Fibroblast of the conjunctiva (primary cell): ENCODE results near the gene KRTAP9-7.
A peak's percentile ranks its signal among the peaks of the same experiment; 100 is the strongest.

Experiments used
- DNase-seq: peaks from one replicate; pipeline ENCODE4 v3.0.0-alpha.2; 2010; ENCODE audit warnings: low read depth

The KRTAP9-7 gene

DNA sequence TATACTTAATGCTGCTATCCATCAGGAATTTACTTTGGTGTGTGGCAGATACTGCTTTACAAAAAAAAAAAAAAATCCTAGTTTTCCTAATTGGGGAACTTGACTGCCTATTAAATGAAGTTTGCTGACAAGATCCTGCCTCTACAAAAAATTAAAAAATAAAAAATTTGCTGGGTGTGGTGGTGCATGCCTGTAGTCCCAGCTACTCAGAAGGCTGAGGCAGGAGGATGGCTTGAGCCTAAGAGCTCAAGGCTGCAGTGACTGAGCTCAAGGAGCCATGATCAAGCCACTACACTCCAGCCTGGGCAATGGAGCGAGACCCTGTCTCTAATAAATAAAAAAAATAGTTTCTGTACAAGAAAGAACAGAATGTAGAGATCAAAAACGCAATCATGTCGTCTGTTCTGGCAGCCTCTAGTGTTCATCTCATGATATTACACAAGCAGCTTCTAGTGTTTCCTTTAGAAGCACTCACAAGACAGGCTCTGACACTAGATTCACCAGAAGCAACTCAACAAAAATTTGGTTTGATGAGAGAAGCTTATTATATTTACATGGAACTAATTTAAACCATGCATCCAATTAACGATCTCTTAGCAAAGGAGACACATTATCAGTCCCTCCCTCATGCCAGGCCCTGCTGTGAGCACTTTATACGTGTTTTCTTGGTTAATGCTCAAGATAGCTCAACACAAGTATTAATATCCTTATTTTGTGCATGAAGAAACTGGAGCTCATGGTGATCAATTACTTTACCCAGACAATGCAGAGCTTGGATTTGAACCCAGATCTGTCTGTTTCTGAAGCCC is 46.8 kb downstream of the KRTAP9-7 start:
- peak; percentile 68 for DNase-seq

DNA sequence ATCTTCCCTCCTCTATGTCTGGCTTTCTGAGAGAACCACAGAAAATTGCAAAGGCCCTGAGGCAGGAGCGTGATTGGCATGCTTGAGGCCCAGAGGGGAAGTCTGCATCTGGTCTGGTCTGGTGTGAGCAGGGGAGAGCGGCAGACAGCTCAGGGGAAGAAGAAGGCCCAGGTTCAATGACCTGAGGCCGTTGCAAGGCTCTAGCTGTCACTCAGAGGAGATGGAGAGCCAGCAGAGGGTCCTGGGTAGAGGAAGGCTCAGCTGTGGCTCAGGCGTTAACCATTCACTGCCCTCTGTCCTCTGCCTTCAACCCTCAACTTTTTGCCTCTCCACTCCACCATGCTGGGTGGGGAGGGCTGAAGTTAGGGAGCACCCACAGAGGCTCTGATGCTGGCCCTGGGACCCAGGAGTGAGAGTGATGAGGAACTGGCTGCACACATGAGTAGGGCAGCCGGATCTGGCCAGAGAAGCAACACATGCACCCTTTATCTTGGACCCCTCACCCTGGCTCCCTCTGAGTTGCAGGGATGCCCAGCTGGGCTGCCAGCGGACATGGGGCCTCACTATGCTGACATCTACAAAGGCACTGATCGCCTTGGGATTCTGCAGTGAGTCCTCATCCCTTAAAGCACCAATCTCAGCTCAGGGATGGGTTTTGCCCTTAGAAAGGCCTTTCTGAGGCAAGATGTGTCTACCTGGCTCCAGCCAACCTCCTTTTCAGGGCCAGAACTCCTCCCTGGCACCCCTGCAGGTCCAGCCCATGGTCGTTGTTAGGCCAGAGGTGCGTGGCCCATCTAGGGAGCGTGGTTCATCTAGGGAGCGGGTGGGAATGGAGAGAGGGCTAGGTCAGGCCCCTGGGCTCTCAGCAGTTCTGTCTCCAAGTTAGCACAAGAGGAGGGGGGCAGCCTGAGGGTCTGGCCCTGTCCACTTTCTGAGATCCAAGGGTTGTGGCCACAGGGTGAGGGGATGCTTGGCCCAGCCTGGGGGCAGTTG is 47.7 kb downstream of the KRTAP9-7 start:
- no peak for DNase-seq

DNA sequence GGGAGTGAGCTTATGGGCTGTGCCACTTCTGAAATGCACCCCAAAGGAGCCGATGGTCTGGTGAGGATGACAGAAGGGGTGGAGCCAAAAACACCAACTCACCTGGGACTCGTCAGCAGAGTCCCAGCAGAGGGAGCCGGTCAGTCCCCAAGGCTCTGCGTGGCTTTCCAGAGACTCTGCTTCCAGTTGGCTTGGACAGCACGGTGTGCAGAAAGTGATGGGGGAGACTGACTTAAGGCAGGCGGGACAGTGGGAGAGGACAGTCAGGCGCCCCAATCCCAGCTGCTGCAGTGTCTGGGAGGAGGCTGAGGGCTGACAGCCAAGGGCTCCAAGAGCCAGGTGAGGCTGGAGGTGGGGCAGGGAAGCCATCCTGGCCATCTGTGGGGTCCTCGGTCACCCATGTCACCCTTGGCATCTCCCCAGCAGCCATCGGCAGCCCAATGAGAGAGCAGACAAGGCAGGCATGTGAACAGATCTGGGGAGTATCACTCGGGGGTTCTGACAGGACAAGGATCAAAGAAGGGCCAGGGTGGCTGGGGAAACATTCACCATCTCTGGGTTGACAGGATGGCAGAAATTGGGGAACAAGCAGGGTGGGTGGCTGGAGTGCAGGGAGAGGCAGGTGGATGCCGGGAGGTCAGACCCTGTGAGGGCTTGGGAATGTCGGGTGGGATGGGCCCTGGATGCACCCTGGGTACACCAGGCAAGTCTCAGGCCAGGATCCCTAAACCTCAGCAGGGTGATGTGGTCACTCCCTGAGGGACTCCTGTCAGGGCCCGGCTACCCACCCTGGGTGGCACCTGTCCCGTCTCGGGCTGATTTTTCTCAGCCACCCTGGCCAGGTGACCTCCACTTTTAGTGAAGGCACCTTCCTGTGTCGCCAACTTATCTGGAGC is 48.9 kb downstream of the KRTAP9-7 start:
- no peak for DNase-seq

DNA sequence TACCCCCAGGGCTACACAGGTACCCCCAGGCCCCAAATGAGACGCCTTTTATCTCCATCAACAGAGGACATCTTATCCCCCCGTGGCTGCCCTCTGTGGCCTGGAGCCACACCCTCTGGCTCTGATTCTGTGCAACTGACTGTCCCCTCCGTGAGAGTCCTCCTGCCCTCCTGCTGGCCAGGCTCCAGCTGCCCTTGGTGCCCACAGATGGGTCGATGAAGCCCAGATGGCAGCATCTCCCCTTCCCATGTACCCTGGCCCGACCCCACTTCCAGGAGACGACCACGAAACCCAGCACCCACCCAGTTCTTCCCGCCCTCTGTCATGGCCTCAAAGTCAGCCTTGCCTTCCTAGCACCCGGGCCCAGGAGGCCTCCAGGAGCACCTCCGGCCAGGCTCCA is 49.6 kb downstream of the KRTAP9-7 start:
- DNase-seq = no peak

DNA sequence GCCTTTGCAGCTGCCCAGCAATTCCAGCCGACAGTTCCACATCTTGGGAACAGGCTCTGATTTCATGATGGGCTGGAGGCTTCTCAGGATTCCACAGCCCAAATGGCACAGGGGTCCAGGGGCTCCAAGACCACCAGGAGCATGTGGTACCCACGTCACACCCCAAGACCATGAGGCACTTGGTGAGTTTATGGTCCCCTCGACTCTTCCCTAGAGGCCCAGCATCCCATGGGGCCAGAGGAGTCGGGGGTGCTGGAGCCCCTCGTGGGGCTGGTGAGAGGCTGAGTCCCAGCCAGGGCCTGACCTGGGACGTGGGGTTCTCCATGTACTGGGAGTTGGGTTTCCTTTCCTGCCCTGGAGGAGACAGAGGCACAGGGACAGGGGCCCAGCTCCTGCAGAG is 50.1 kb downstream of the KRTAP9-7 start:
- DNase-seq = no peak
